Stimulated activated CD4-positive, alpha-beta T cell treated with anti-CD3 and anti-CD28 coated beads, Interleukin-2, amount 100 ng/mL, for 48 hours (primary cell): ENCODE measurements around the gene FCRL4.

Experiments used
- DNase-seq, 2 donors: peaks; one replicate each; pipeline ENCODE4 v3.0.0-alpha.2; 2020

Gene FCRL4

GRCh38 chr1:157597959-157598667, at the start of gene FCRL4:
Gene FCRL4, minus strand, starts transcription at chr1:157598085. Its CDS starts 141 bp downstream, at chr1:157597944.
- DNase-seq: no peak

GRCh38 chr1:157646144-157646543, 48.3 kb upstream of the FCRL4 start:
- no peak for DNase-seq

- DNase-seq: no peak
These were observed 43.3 kb upstream of the FCRL4 start for GRCh38 chr1:157641177-157641576.

- no peak for DNase-seq
These were observed 41.9 kb upstream of the FCRL4 start for GRCh38 chr1:157639800-157640199.

GRCh38 chr1:157628773-157629172, 30.9 kb upstream of the FCRL4 start:
- no peak for DNase-seq

- peak in 1 of 2 donors; percentile 23 for DNase-seq
These were observed 28.2 kb upstream of the FCRL4 start for GRCh38 chr1:157626099-157626498.

GRCh38 chr1:157624471-157624870, 26.6 kb upstream of the FCRL4 start:
- DNase-seq: no peak

- DNase-seq: no peak
These were observed 24.6 kb upstream of the FCRL4 start for GRCh38 chr1:157622471-157622870.

- no peak for DNase-seq
These were observed 20.3 kb upstream of the FCRL4 start for GRCh38 chr1:157618190-157618589.

- no peak for DNase-seq
These were observed 2.4 kb upstream of the FCRL4 start for GRCh38 chr1:157600236-157600635.

- no peak for DNase-seq
These were observed 1.5 kb downstream of the FCRL4 start for GRCh38 chr1:157596384-157596783.

- DNase-seq: no peak
These were observed 2.5 kb downstream of the FCRL4 start for GRCh38 chr1:157595356-157595755.

GRCh38 chr1:157585984-157586383, 11.9 kb downstream of the FCRL4 start:
- DNase-seq: no peak

GRCh38 chr1:157584503-157584902, 13.4 kb downstream of the FCRL4 start:
- no peak for DNase-seq

- no peak for DNase-seq
These were observed 17.1 kb downstream of the FCRL4 start for GRCh38 chr1:157580828-157581210.

GRCh38 chr1:157580179-157580827, 17.6 kb downstream of the FCRL4 start:
- DNase-seq: peak in 1 of 2 donors; percentile 15

GRCh38 chr1:157577420-157577819, 20.5 kb downstream of the FCRL4 start:
- no peak for DNase-seq

GRCh38 chr1:157575744-157576143, 22.1 kb downstream of the FCRL4 start:
- no peak for DNase-seq

GRCh38 chr1:157574836-157575235, 23.0 kb downstream of the FCRL4 start:
- DNase-seq: no peak

- DNase-seq: no peak
These were observed 31.2 kb downstream of the FCRL4 start for GRCh38 chr1:157566484-157567300.

GRCh38 chr1:157562515-157562914, 35.4 kb downstream of the FCRL4 start:
- DNase-seq: no peak

- DNase-seq: no peak
These were observed 39.8 kb downstream of the FCRL4 start for GRCh38 chr1:157558119-157558518.
